KMS-11 (cell line): ENCODE results near the gene CIT.

Experiments
- H2AFZ ChIP-seq: fragments of 200-600 bp; sonication (generic); 2 replicates; pipeline ENCODE4 v1.6.1; 2016; ENCODE audit warnings: antibody characterized with exemption, mixed run types, low read depth
- H3K27ac ChIP-seq: fragments of 200-600 bp; sonication (generic); 2 replicates; pipeline ENCODE4 v1.6.1; 2016; ENCODE audit warnings: mild to moderate bottlenecking, mixed run types
- H3K27me3 ChIP-seq: fragments of 200-600 bp; sonication (generic); 2 replicates; pipeline ENCODE4 v1.6.1; 2017; ENCODE audit warnings: mild to moderate bottlenecking, low read depth, mixed run types, moderate library complexity; ENCODE audit not compliant: insufficient read depth
- H3K36me3 ChIP-seq: fragments of 200-600 bp; sonication (generic); 2 replicates; pipeline ENCODE4 v1.6.1; 2017; ENCODE audit warnings: mild to moderate bottlenecking, mixed run types; ENCODE audit not compliant: insufficient read depth
- H3K4me1 ChIP-seq: fragments of 200-600 bp; sonication (generic); 2 replicates; pipeline ENCODE4 v1.6.1; 2016; ENCODE audit warnings: mild to moderate bottlenecking, low read depth, mixed run types; ENCODE audit not compliant: poor library complexity, severe bottlenecking
- H3K4me2 ChIP-seq: fragments of 200-600 bp; sonication (generic); 2 replicates; pipeline ENCODE4 v1.7.0; 2016; ENCODE audit warnings: mild to moderate bottlenecking, mixed run types
- H3K4me3 ChIP-seq: fragments of 200-600 bp; sonication (generic); IDR thresholded peaks from 2 replicates; pipeline ENCODE4 v1.6.1; 2017; ENCODE audit warnings: low read depth, low read length, mixed read lengths; ENCODE audit not compliant: insufficient read depth
- H3K79me2 ChIP-seq: fragments of 200-600 bp; sonication (generic); 2 replicates; pipeline ENCODE4 v1.6.1; 2016; ENCODE audit warnings: low read depth, mixed run types; ENCODE audit not compliant: insufficient read depth
- H3K9ac ChIP-seq: fragments of 200-600 bp; sonication (generic); 2 replicates; pipeline ENCODE4 v1.6.1; 2016; ENCODE audit warnings: mild to moderate bottlenecking, mixed run types
- H4K20me1 ChIP-seq: fragments of 200-600 bp; sonication (generic); 2 replicates; pipeline ENCODE4 v1.6.1; 2016; ENCODE audit warnings: mild to moderate bottlenecking, mixed run types; ENCODE audit not compliant: insufficient read depth
- CTCF ChIP-seq: fragments of 200-600 bp; sonication (generic); conservative IDR thresholded peaks from 2 replicates; pipeline ENCODE4 v1.6.1; 2017; ENCODE audit warnings: low read depth, mild to moderate bottlenecking, antibody characterized with exemption, low read length, moderate library complexity, mixed read lengths

The CIT gene

GRCh38 chr12:119751961-119752360 lies 125.2 kb downstream of the CIT start:
- no peak overlapping the region for H3K4me3 ChIP-seq
- H3K79me2 ChIP-seq, result no peaks in the 10 kb centered on the region
- no peak overlapping the region for H3K9ac ChIP-seq
- H3K27ac ChIP-seq, result no peak overlapping the region
- H3K4me1 ChIP-seq, result no peaks in the 10 kb centered on the region
- no peak for TF ChIP-seq CTCF
- H3K4me2 ChIP-seq, result no peak overlapping the region
- no peaks in the 10 kb centered on the region for H3K36me3 ChIP-seq
- no peaks in the 10 kb centered on the region for H4K20me1 ChIP-seq
- no peaks in the 10 kb centered on the region for H3K27me3 ChIP-seq
- H2AFZ ChIP-seq, result no peak overlapping the region

GRCh38 chr12:119749666-119750065 lies 127.5 kb downstream of the CIT start:
- no peaks in the 10 kb centered on the region for H3K4me1 ChIP-seq
- no peak overlapping the region for H3K9ac ChIP-seq
- no peaks in the 10 kb centered on the region for H3K79me2 ChIP-seq
- H3K27me3 ChIP-seq, result no peaks in the 10 kb centered on the region
- H3K4me3 ChIP-seq, result no peak overlapping the region
- no peaks in the 10 kb centered on the region for H3K36me3 ChIP-seq
- no peaks in the 10 kb centered on the region for H4K20me1 ChIP-seq
- H3K4me2 ChIP-seq, result no peak overlapping the region
- H3K27ac ChIP-seq, result no peak overlapping the region
- H2AFZ ChIP-seq, result no peak overlapping the region
- TF ChIP-seq CTCF, result no peak

GRCh38 chr12:119748497-119748896 lies 128.6 kb downstream of the CIT start:
- Histone ChIP-seq H3K27me3 (no peaks in the 10 kb centered on the region), H3K4me2 (no peak overlapping the region), H3K36me3 (no peaks in the 10 kb centered on the region), H2AFZ (no peak overlapping the region), H3K79me2 (no peaks in the 10 kb centered on the region), H3K4me1 (no peaks in the 10 kb centered on the region), H3K27ac (no peak overlapping the region), H3K9ac (no peak overlapping the region), H3K4me3 (no peak overlapping the region), H4K20me1 (no peaks in the 10 kb centered on the region)
- no peak for TF ChIP-seq CTCF

- Histone ChIP-seq H3K27ac (no peak overlapping the region), H3K79me2 (no peaks in the 10 kb centered on the region), H3K36me3 (no peaks in the 10 kb centered on the region), H2AFZ (no peak overlapping the region), H3K4me2 (no peak overlapping the region), H3K27me3 (no peaks in the 10 kb centered on the region), H3K9ac (no peak overlapping the region), H4K20me1 (no peaks in the 10 kb centered on the region), H3K4me3 (no peak overlapping the region), H3K4me1 (no peaks in the 10 kb centered on the region)
- no peak for TF ChIP-seq CTCF
Measured at GRCh38 chr12:119746169-119746568, 131.0 kb downstream of the CIT start.
